OCI-LY7 (cell line): ENCODE data around the gene TSSK6.

ENCODE experiments used
- CTCF ChIP-seq: fragments of 200-600 bp; sonication (generic); conservative IDR thresholded peaks from 2 replicates; pipeline ENCODE4 v1.5.1; 2014; ENCODE audit warnings: mild to moderate bottlenecking, antibody characterized with exemption, low read length, moderate library complexity, mixed read lengths
- EZH2phosphoT487 ChIP-seq: fragments of 200-600 bp; sonication (generic); IDR thresholded peaks from 2 replicates; pipeline ENCODE4 v1.6.1; 2018; ENCODE audit warnings: low read depth, borderline replicate concordance, mild to moderate bottlenecking, mixed run types, antibody characterized with exemption, low read length, moderate library complexity, mixed read lengths

- TF ChIP-seq CTCF (no peak), EZH2phosphoT487 (no peak)
Measured at GRCh38 chr19:19514215-19514657, 1.1 kb downstream of the TSSK6 start.
